ENCODE results near the gene OPA1.

- TF ChIP-seq CTCF (IDR thresholded peaks at IDR 0.05) (no peak), POLR2A (IDR thresholded peaks at IDR 0.05) (no peak)
Observed at GRCh38 chr3:193719735-193720134, 126.7 kb downstream of the OPA1 start.

Data from thyroid gland (tissue), 4 donors.